HEK293 (cell line): Measurements from ENCODE around the gene OR2F1.

Source experiments
- CTCF ChIA-PET: fragments of 350-600 bp; formaldehyde crosslinking; extraction: SDS; loops from one replicate; lab custom pipeline; 2021; ENCODE audit warnings: antibody characterized with exemption; lab: Yijun Ruan, JAX
- POLR2A ChIA-PET: fragments of 300-600 bp; formaldehyde crosslinking; extraction: SDS; loops from one replicate; lab custom pipeline; 2020; ENCODE audit warnings: antibody characterized with exemption, inconsistent platforms; lab: Yijun Ruan, JAX
- H3K27ac ChIP-seq: fragments of 200-500 bp; sonication (Bioruptor generic); 2 replicates; pipeline ENCODE4 v1.5.1; 2014; ENCODE audit warnings: low read depth, low read length, control low read depth, inconsistent platforms; ENCODE audit errors: extremely low read depth
- H3K36me3 ChIP-seq, 2 experiments: fragments of 200-500 bp in 1 of 2; sonication (Bioruptor generic) in 1 of 2; 1 replicate in 1 of 2; 2 replicates in 1 of 2; pipeline ENCODE4 v1.5.1; 2014 to 2017; ENCODE audit warnings: inconsistent platforms in 2 of 2, low read length in 2 of 2; ENCODE audit not compliant: control insufficient read depth in 2 of 2, insufficient read depth in 1 of 2
- H3K4me1 ChIP-seq: fragments of 200-500 bp; sonication (Bioruptor generic); 2 replicates; pipeline ENCODE4 v1.5.1; 2014; ENCODE audit warnings: mild to moderate bottlenecking, low read length, inconsistent platforms; ENCODE audit not compliant: control insufficient read depth, insufficient read depth
- H3K4me3 ChIP-seq: 2 replicates; pipeline ENCODE4 v1.5.1; 2011; ENCODE audit warnings: low read depth, mild to moderate bottlenecking, control low read depth, low read length, moderate library complexity
- H3K9me3 ChIP-seq: fragments of 200-500 bp; sonication (Bioruptor generic); 2 replicates; pipeline ENCODE4 v1.5.1; 2014; ENCODE audit warnings: low read depth, low read length, inconsistent platforms; ENCODE audit not compliant: control insufficient read depth, insufficient read depth
- GLI4 ChIP-seq: fragments of 450-650 bp; formaldehyde crosslinking; IDR thresholded peaks from 2 replicates; pipeline ENCODE4 v1.5.1; 2016; ENCODE audit warnings: missing biosample characterization, missing genetic modification characterization
- MYNN ChIP-seq: fragments of 450-650 bp; formaldehyde crosslinking; IDR thresholded peaks from 2 replicates; pipeline ENCODE4 v1.5.1; 2016; ENCODE audit warnings: missing biosample characterization, missing genetic modification characterization, borderline replicate concordance
- OSR2 ChIP-seq: fragments of 450-650 bp; formaldehyde crosslinking; IDR thresholded peaks from 2 replicates; pipeline ENCODE4 v1.5.1; 2016; ENCODE audit warnings: missing biosample characterization, missing genetic modification characterization
- TRIM28 ChIP-seq: IDR thresholded peaks from 2 replicates; pipeline ENCODE4 v1.6.1; 2011; ENCODE audit warnings: low read length, control low read depth, borderline replicate concordance
- ZBTB10 ChIP-seq: fragments of 450-650 bp; formaldehyde crosslinking; IDR thresholded peaks from 2 replicates; pipeline ENCODE4 v1.5.1; 2016; ENCODE audit warnings: missing biosample characterization, missing genetic modification characterization
- ZFP37 ChIP-seq: fragments of 450-650 bp; formaldehyde crosslinking; IDR thresholded peaks from 2 replicates; pipeline ENCODE4 v1.5.1; 2016; ENCODE audit warnings: missing biosample characterization, missing genetic modification characterization
- ZFP69B ChIP-seq: fragments of 450-650 bp; formaldehyde crosslinking; IDR thresholded peaks from 2 replicates; pipeline ENCODE4 v1.5.1; 2016; ENCODE audit warnings: missing biosample characterization, missing genetic modification characterization
- ZNF266 ChIP-seq: fragments of 450-650 bp; formaldehyde crosslinking; IDR thresholded peaks from 2 replicates; pipeline ENCODE4 v1.5.1; 2016; ENCODE audit warnings: missing biosample characterization, missing genetic modification characterization, low read depth
- ZNF335 ChIP-seq: fragments of 450-650 bp; formaldehyde crosslinking; conservative IDR thresholded peaks from 2 replicates; pipeline ENCODE4 v1.5.1; 2016; ENCODE audit warnings: missing biosample characterization, missing genetic modification characterization
- ZNF366 ChIP-seq: fragments of 450-650 bp; formaldehyde crosslinking; conservative IDR thresholded peaks from 2 replicates; pipeline ENCODE4 v1.5.1; 2016; ENCODE audit warnings: missing biosample characterization, missing genetic modification characterization
- ZNF513 ChIP-seq: fragments of 450-650 bp; IDR thresholded peaks from 2 replicates; pipeline ENCODE4 v1.5.1; 2018; ENCODE audit warnings: missing biosample characterization, missing genetic modification characterization
- ZNF571 ChIP-seq: fragments of 450-650 bp; formaldehyde crosslinking; IDR thresholded peaks from 2 replicates; pipeline ENCODE4 v1.5.0; 2017; ENCODE audit warnings: missing biosample characterization, missing genetic modification characterization
- ZSCAN4 ChIP-seq: fragments of 450-650 bp; formaldehyde crosslinking; IDR thresholded peaks from 2 replicates; pipeline ENCODE4 v1.5.1; 2017; ENCODE audit warnings: missing biosample characterization, missing genetic modification characterization
- TF ChIP-seq, protein P1 (sequence below): IDR thresholded peaks from 2 replicates; pipeline ENCODE4 v1.6.1; 2011; ENCODE audit warnings: mild to moderate bottlenecking, low read depth, low read length, borderline replicate concordance
- TF ChIP-seq, protein P2 (sequence below): fragments of 450-650 bp; formaldehyde crosslinking; IDR thresholded peaks from 2 replicates; pipeline ENCODE4 v1.5.1; 2016; ENCODE audit warnings: missing biosample characterization, missing genetic modification characterization

Gene OR2F1

DNA sequence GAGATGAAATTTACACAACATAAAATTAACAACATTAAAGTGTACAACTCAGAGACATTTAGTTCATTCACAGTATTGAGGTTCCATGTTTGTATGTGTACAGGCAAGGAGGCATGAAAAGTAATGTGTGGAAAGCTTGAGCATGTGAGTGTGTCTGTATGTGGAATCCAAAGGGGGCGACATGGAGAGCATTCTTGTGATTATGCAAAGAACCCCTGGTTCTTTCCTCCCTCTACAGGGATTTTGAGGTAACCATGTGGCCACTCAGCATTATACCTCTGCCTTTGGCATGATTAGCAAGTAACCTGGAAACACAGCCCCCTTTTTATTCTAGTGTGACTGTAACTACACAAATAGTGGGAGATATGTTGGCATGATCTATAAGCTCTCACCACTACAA is 21.0 kb downstream of the OR2F1 start:
- Histone ChIP-seq H3K9me3 (no peaks in the 10 kb centered on the region), H3K4me1 (no peaks in the 10 kb centered on the region), H3K36me3 (no peaks in the 10 kb centered on the region), H3K27ac (no peak overlapping the region), H3K4me3 (no peak overlapping the region)
- no peak for TF ChIP-seq GLI4 (tag by site-specific recombination)
- no peak for TF ChIP-seq ZNF335 (tag by site-specific recombination)
- no peak for TF ChIP-seq ZNF266 (tag by site-specific recombination)
- ChIA-PET CTCF (interaction anchor here (0.7 to 1.7 kb wide), 4 partner anchors 8 to 51 kb away, joined by 3 to 4 read pairs (median 4); no protein-coding TSS in a partner anchor), POLR2A (no interaction called here)

- TF ChIP-seq, protein P1, sequence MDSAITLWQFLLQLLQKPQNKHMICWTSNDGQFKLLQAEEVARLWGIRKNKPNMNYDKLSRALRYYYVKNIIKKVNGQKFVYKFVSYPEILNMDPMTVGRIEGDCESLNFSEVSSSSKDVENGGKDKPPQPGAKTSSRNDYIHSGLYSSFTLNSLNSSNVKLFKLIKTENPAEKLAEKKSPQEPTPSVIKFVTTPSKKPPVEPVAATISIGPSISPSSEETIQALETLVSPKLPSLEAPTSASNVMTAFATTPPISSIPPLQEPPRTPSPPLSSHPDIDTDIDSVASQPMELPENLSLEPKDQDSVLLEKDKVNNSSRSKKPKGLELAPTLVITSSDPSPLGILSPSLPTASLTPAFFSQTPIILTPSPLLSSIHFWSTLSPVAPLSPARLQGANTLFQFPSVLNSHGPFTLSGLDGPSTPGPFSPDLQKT, result no peak
- no peak for TF ChIP-seq ZBTB10 (tag by site-specific recombination)
- no peak for TF ChIP-seq TRIM28
- no peak for TF ChIP-seq ZFP69B
- TF ChIP-seq ZNF571 (tag by site-specific recombination), result no peak
- TF ChIP-seq, protein P2, sequence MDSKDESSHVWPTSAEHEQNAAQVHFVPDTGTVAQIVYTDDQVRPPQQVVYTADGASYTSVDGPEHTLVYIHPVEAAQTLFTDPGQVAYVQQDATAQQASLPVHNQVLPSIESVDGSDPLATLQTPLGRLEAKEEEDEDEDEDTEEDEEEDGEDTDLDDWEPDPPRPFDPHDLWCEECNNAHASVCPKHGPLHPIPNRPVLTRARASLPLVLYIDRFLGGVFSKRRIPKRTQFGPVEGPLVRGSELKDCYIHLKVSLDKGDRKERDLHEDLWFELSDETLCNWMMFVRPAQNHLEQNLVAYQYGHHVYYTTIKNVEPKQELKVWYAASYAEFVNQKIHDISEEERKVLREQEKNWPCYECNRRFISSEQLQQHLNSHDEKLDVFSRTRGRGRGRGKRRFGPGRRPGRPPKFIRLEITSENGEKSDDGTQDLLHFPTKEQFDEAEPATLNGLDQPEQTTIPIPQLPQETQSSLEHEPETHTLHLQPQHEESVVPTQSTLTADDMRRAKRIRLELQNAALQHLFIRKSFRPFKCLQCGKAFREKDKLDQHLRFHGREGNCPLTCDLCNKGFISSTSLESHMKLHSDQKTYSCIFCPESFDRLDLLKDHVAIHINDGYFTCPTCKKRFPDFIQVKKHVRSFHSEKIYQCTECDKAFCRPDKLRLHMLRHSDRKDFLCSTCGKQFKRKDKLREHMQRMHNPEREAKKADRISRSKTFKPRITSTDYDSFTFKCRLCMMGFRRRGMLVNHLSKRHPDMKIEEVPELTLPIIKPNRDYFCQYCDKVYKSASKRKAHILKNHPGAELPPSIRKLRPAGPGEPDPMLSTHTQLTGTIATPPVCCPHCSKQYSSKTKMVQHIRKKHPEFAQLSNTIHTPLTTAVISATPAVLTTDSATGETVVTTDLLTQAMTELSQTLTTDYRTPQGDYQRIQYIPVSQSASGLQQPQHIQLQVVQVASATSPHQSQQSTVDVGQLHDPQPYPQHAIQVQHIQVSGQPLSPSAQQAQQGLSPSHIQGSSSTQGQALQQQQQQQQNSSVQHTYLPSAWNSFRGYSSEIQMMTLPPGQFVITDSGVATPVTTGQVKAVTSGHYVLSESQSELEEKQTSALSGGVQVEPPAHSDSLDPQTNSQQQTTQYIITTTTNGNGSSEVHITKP (tag by site-specific recombination), result no peak
- TF ChIP-seq OSR2 (tag by site-specific recombination), result no peak
- no peak for TF ChIP-seq ZNF366 (tag by site-specific recombination)
- no peak for TF ChIP-seq ZNF266 (tag by site-specific recombination)
- no peak for TF ChIP-seq ZSCAN4 (tag by site-specific recombination)
- no peak for TF ChIP-seq ZNF513 (tag by site-specific recombination)
- no peak for TF ChIP-seq ZFP37 (tag by site-specific recombination)
- TF ChIP-seq MYNN (tag by site-specific recombination), result no peak
- no peaks in the 10 kb centered on the region for H3K36me3 ChIP-seq
- POLR2A ChIA-PET, result no interaction called here
- H3K27ac ChIP-seq, result no peak overlapping the region
- H3K9me3 ChIP-seq, result no peaks in the 10 kb centered on the region
- no peaks in the 10 kb centered on the region for H3K4me1 ChIP-seq
- no peak overlapping the region for H3K4me3 ChIP-seq
- CTCF ChIA-PET, result no interaction called here
Measured at GRCh38 chr7:143978585-143978984, 23.9 kb downstream of the OR2F1 start.
